CD14-positive monocyte (primary cell): Measurements from ENCODE around the gene TTLL11. TPM values are rescaled to one million over a fixed set of nuclear protein-coding genes. Genes with fewer than 3 reads are reported as not detected.

Experiments
- DNase-seq, 3 donors: peaks; one replicate each; pipeline ENCODE4 v3.0.0-alpha.2; 2011 to 2022
- H2AFZ ChIP-seq: 2 replicates; pipeline ENCODE4 v1.6.0; 2012; ENCODE audit warnings: mild to moderate bottlenecking, low read depth, low read length, inconsistent platforms; ENCODE audit not compliant: insufficient read depth, poor library complexity, severe bottlenecking
- H3K27ac ChIP-seq, 2 donors: 1 replicate in 1 of 2; 2 replicates in 1 of 2; pipeline ENCODE4 v1.5.1; 2012 to 2013; ENCODE audit warnings: low read length in 2 of 2, control low read depth in 1 of 2, inconsistent platforms in 1 of 2, low read depth in 1 of 2, mild to moderate bottlenecking in 1 of 2
- H3K27me3 ChIP-seq, 2 donors: one replicate each; pipeline versions ENCODE4 v1.6.0 to v1.6.1; 2011 to 2013; ENCODE audit warnings: low read length in 2 of 2; ENCODE audit not compliant: control insufficient read depth in 2 of 2, insufficient read depth in 2 of 2
- H3K36me3 ChIP-seq, 2 donors: replicated peaks in 1 of 2; 1 replicate in 1 of 2; 2 replicates in 1 of 2; pipeline versions ENCODE4 v1.5.1 to v1.6.1; 2012 to 2013; ENCODE audit warnings: low read length in 2 of 2, control low read depth in 1 of 2, inconsistent platforms in 1 of 2, mild to moderate bottlenecking in 1 of 2; ENCODE audit not compliant: insufficient read depth in 2 of 2, control insufficient read depth in 1 of 2
- H3K4me1 ChIP-seq, 2 donors: 1 replicate in 1 of 2; 2 replicates in 1 of 2; pipeline versions ENCODE4 v1.5.1 to v1.6.1; 2012 to 2013; ENCODE audit warnings: low read length in 2 of 2, control low read depth in 1 of 2, inconsistent platforms in 1 of 2, mild to moderate bottlenecking in 1 of 2, moderate library complexity in 1 of 2; ENCODE audit not compliant: insufficient read depth in 2 of 2, control insufficient read depth in 1 of 2
- H3K4me2 ChIP-seq: replicated peaks from 2 replicates; pipeline ENCODE3; 2012; ENCODE audit warnings: low read length, moderate library complexity, mild to moderate bottlenecking; ENCODE audit not compliant: poor library complexity, severe bottlenecking; ENCODE audit errors: extremely low read depth
- H3K4me3 ChIP-seq, 3 experiments: fragments of 200-600 bp in 1 of 3; sonication (generic) in 1 of 3; replicated peaks in 1 of 3; 1 replicate in 2 of 3; 2 replicates in 1 of 3; pipeline ENCODE4 v1.5.1; 2011 to 2013; ENCODE audit warnings: low read length in 3 of 3, mild to moderate bottlenecking in 3 of 3, control low read depth in 2 of 3, low read depth in 2 of 3, inconsistent platforms in 1 of 3, moderate library complexity in 1 of 3
- H3K79me2 ChIP-seq: 2 replicates; pipeline ENCODE4 v1.6.0; 2012; ENCODE audit warnings: mild to moderate bottlenecking, control low read depth, inconsistent platforms, low read length, moderate library complexity; ENCODE audit not compliant: insufficient read depth
- H3K9ac ChIP-seq: 2 replicates; pipeline ENCODE4 v1.6.0; 2017; ENCODE audit warnings: low read length, mild to moderate bottlenecking; ENCODE audit not compliant: insufficient read depth, poor library complexity, severe bottlenecking
- H3K9me3 ChIP-seq, 2 donors: replicated peaks in 1 of 2; 1 replicate in 1 of 2; 2 replicates in 1 of 2; pipeline versions ENCODE4 v1.5.1 to v1.6.1; 2012 to 2013; ENCODE audit warnings: low read length in 2 of 2, control low read depth in 1 of 2; ENCODE audit not compliant: control insufficient read depth in 1 of 2, insufficient read depth in 1 of 2
- H4K20me1 ChIP-seq: 2 replicates; pipeline ENCODE4 v1.6.0; 2012; ENCODE audit warnings: mild to moderate bottlenecking, low read length, control low read depth, moderate library complexity; ENCODE audit not compliant: insufficient read depth
- H3K27ac Mint-ChIP-seq, 7 donors: one replicate each; pipeline ENCODE4 v1.8.0; 2020; ENCODE audit warnings: mild to moderate bottlenecking in 7 of 7, mixed read lengths in 7 of 7, moderate library complexity in 6 of 7, inconsistent platforms in 2 of 7
- H3K27me3 Mint-ChIP-seq, 3 donors: one replicate each; pipeline ENCODE4 v1.8.0; 2021 to 2022; ENCODE audit warnings: low read depth in 3 of 3, mild to moderate bottlenecking in 3 of 3, mixed read lengths in 3 of 3, moderate library complexity in 3 of 3, inconsistent platforms in 1 of 3
- H3K36me3 Mint-ChIP-seq, 2 donors: one replicate each; pipeline ENCODE4 v1.8.0; 2020; ENCODE audit warnings: mixed read lengths in 2 of 2, inconsistent platforms in 1 of 2, mild to moderate bottlenecking in 1 of 2
- H3K4me1 Mint-ChIP-seq: one replicate; pipeline ENCODE4 v1.8.0; 2020; ENCODE audit warnings: mild to moderate bottlenecking, mixed read lengths
- H3K4me3 Mint-ChIP-seq, 2 donors: one replicate each; pipeline ENCODE4 v1.8.0; 2020; ENCODE audit warnings: mild to moderate bottlenecking in 2 of 2, mixed read lengths in 2 of 2, moderate library complexity in 1 of 2
- H3K9me3 Mint-ChIP-seq, 7 donors: one replicate each; pipeline ENCODE4 v1.8.0; 2020 to 2022; ENCODE audit warnings: mixed read lengths in 7 of 7, mild to moderate bottlenecking in 6 of 7, moderate library complexity in 6 of 7, inconsistent platforms in 2 of 7
- CTCF ChIP-seq: fragments of 200-600 bp; IDR thresholded peaks from one replicate; pipeline ENCODE4 v1.8.0; 2022; ENCODE audit warnings: antibody characterized with exemption, mild to moderate bottlenecking
- WGBS: methylation state at CpG from one replicate; pipeline ENCODE4 v1.1.5; 2013; ENCODE audit warnings: missing lambda C conversion rate; ENCODE audit not compliant: insufficient coverage; 5-methylcytosine and 5-hydroxymethylcytosine counted together
- intact Hi-C, 2 donors: fragments of 100-400 bp; cut with micrococcal nuclease; formaldehyde crosslinking; loops; one replicate each; pipeline versions ENCODE4 v1.15.0 to v1.15.1; 2023
- polyA plus RNA-seq, 3 donors: library from polyadenylated mRNA; depleted of rRNA in 1 of 3; unstranded in 2 of 3; stranded (reverse) in 1 of 3; fragments of 300-500 nt in 2 of 3; fragments of >200 nt in 1 of 3; fragmentation: Illumina TruSeq in 2 of 3; gene quantifications; 1 replicate in 2 of 3; 2 replicates in 1 of 3; pipeline ENCODE4 v1.2.3, GENCODE V29; 2012 to 2021

TTLL11 gene
- polyA plus RNA-seq, 3 donors: 2.9 to 3.5 (median 3.1) TPM

- Mint-ChIP-seq H3K27ac (no peak overlapping the region), H3K9me3 (peaks cover 0 to 4% (median 0%) of the 10 kb centered on the region in 7 donors), H3K4me3 (no peak overlapping the region), H3K27me3 (peaks cover 2 to 6% (median 4%) of the 10 kb centered on the region in 3 donors), H3K4me1 (peaks cover 2% of the 10 kb centered on the region), H3K36me3 (no peaks in the 10 kb centered on the region)
- no peak overlapping the region for H3K4me2 ChIP-seq
- no peaks in the 10 kb centered on the region for H3K36me3 ChIP-seq
- no peaks in the 10 kb centered on the region for H4K20me1 ChIP-seq
- H3K9me3 ChIP-seq: no peaks in the 10 kb centered on the region
- no peaks in the 10 kb centered on the region for H3K79me2 ChIP-seq
- H3K9ac ChIP-seq: no peak overlapping the region
- intact Hi-C loops: no loop called here
- no peak overlapping the region for H3K4me3 ChIP-seq
- H3K27ac ChIP-seq: no peak overlapping the region
- WGBS: no CpG with 5 or more reads among the region's 1 CpG
- no peak overlapping the region for H2AFZ ChIP-seq
- no peaks in the 10 kb centered on the region for H3K4me1 ChIP-seq
- DNase-seq: no peak
- TF ChIP-seq CTCF: no peak
- H3K27me3 ChIP-seq: no peaks in the 10 kb centered on the region
Observed at GRCh38 chr9:121868626-121869025, 224.5 kb downstream of the TTLL11 start.

- TF ChIP-seq CTCF: no peak
- H3K27me3 Mint-ChIP-seq: peaks cover 3 to 4% (median 3%) of the 10 kb centered on the region in 3 donors
- H3K4me1 ChIP-seq: no peaks in the 10 kb centered on the region
- no peaks in the 10 kb centered on the region for H3K27me3 ChIP-seq
- H3K79me2 ChIP-seq: no peaks in the 10 kb centered on the region
- H3K9me3 ChIP-seq: no peaks in the 10 kb centered on the region
- H3K9me3 Mint-ChIP-seq: peaks cover 0 to 4% (median 0%) of the 10 kb centered on the region in 7 donors
- no peak overlapping the region for H3K4me3 ChIP-seq
- H3K27ac Mint-ChIP-seq: no peak overlapping the region
- no peaks in the 10 kb centered on the region for H3K36me3 ChIP-seq
- no peak overlapping the region for H3K4me2 ChIP-seq
- no peak overlapping the region for H3K27ac ChIP-seq
- intact Hi-C loops: no loop called here
- WGBS: 100% methylated on average over 1 of the region's 1 CpG
- H3K4me1 Mint-ChIP-seq: peaks cover 2% of the 10 kb centered on the region
- no peak for DNase-seq
- H3K4me3 Mint-ChIP-seq: no peak overlapping the region
- no peaks in the 10 kb centered on the region for H4K20me1 ChIP-seq
- no peaks in the 10 kb centered on the region for H3K36me3 Mint-ChIP-seq
- no peak overlapping the region for H3K9ac ChIP-seq
- H2AFZ ChIP-seq: no peak overlapping the region
Observed at GRCh38 chr9:121866927-121867326, 226.2 kb downstream of the TTLL11 start.
